K562 (cell line): ENCODE measurements around the gene TLR5. TPM values are rescaled to one million over a fixed set of nuclear protein-coding genes. Genes with fewer than 3 reads are reported as not detected.
A peak's percentile ranks its signal among the peaks of the same experiment; 100 is the strongest.

Experiments
- EHMT2 ChIP-seq: fragments of 450-650 bp; IDR thresholded peaks from 2 replicates; pipeline ENCODE4 v1.6.1; 2018; ENCODE audit warnings: antibody characterized with exemption
- HNRNPUL1 ChIP-seq: fragments of 200-400 bp; formaldehyde crosslinking; IDR thresholded peaks from 2 replicates; pipeline ENCODE4 v1.6.1; 2017; ENCODE audit warnings: low read length
- JUN ChIP-seq, 2 experiments: sonication (generic) in 1 of 2; formaldehyde crosslinking in 1 of 2; IDR thresholded peaks; 2 replicates each; pipeline versions ENCODE4 v1.6.1 to v1.8.0; 2012 to 2022; ENCODE audit warnings: borderline replicate concordance in 2 of 2, mild to moderate bottlenecking in 2 of 2, improper control_type of control experiment in 1 of 2, low read depth in 1 of 2, low read length in 1 of 2, missing genetic modification reagents in 1 of 2
- KHSRP ChIP-seq: fragments of 450-650 bp; IDR thresholded peaks from 2 replicates; pipeline ENCODE4 v1.6.1; 2017
- KLF10 ChIP-seq: fragments of 250-450 bp; sonication (Bioruptor Pico); IDR thresholded peaks from 2 replicates; pipeline ENCODE4 v1.6.1; 2021; ENCODE audit warnings: matching md5 sums
- MAFK ChIP-seq: IDR thresholded peaks from 2 replicates; pipeline ENCODE4 v1.6.1; 2011; ENCODE audit warnings: low read length, improper control_type of control experiment
- MBD2 ChIP-seq: sonication (generic); IDR thresholded peaks from 2 replicates; pipeline ENCODE4 v1.6.1; 2016; ENCODE audit warnings: low read depth, borderline replicate concordance
- NELFE ChIP-seq: IDR thresholded peaks from 2 replicates; pipeline ENCODE4 v1.6.1; 2011; ENCODE audit warnings: mild to moderate bottlenecking; ENCODE audit not compliant: insufficient read depth, insufficient read length
- NR2C2 ChIP-seq, 2 experiments: fragments of 200-800 bp in 1 of 2; sonication (Bioruptor generic) in 1 of 2; sonication (generic) in 1 of 2; formaldehyde crosslinking in 1 of 2; IDR thresholded peaks; 2 replicates each; pipeline versions ENCODE4 v1.6.1 to v1.8.0; 2016 to 2022; ENCODE audit warnings: mild to moderate bottlenecking in 1 of 2, missing compliant biosample characterization in 1 of 2, missing genetic modification characterization in 1 of 2, missing genetic modification reagents in 1 of 2
- PYGO2 ChIP-seq: fragments of 450-650 bp; IDR thresholded peaks from 2 replicates; pipeline ENCODE4 v1.6.1; 2016; ENCODE audit warnings: mild to moderate bottlenecking, missing genetic modification characterization, moderate library complexity, missing compliant biosample characterization
- SFPQ ChIP-seq: fragments of 200-400 bp; formaldehyde crosslinking; IDR thresholded peaks from 2 replicates; pipeline ENCODE4 v1.6.1; 2017; ENCODE audit warnings: mild to moderate bottlenecking, low read depth, low read length, moderate library complexity
- SIRT6 ChIP-seq: IDR thresholded peaks from one replicate; pipeline ENCODE4 v1.6.1; 2012; ENCODE audit warnings: low read depth, mild to moderate bottlenecking, control low read depth, inconsistent platforms, low read length, moderate library complexity
- TRIM25 ChIP-seq: fragments of 450-650 bp; IDR thresholded peaks from 2 replicates; pipeline ENCODE4 v1.7.0; 2016; ENCODE audit warnings: borderline replicate concordance
- ZNF184 ChIP-seq: sonication (generic); formaldehyde crosslinking; IDR thresholded peaks from 2 replicates; pipeline ENCODE4 v1.5.0; 2020; ENCODE audit warnings: missing genetic modification reagents
- ZNF311 ChIP-seq: fragments of 250-450 bp; sonication (Bioruptor Pico); IDR thresholded peaks from 2 replicates; pipeline ENCODE4 v1.4.0; 2020; ENCODE audit warnings: mild to moderate bottlenecking, moderate library complexity
- polyA plus RNA-seq, 8 experiments: library from polyadenylated mRNA; depleted of rRNA in 4 of 8; stranded (reverse) in 5 of 8; unstranded in 3 of 8; fragments of >200 nt; fragmentation: Nextera tagmentation in 2 of 8; fragmentation: Illumina TruSeq in 1 of 8; extraction: Ambion mirVana in 2 of 8; extraction: Trizol in 1 of 8; gene quantifications; 2 replicates each; pipeline versions ENCODE4 v1.2.1 to v1.2.3, GENCODE V29; 2011 to 2014; ENCODE audit warnings: inconsistent platforms in 1 of 8, missing spikeins in 1 of 8
- total RNA-seq, 7 experiments: library from RNA; depleted of rRNA in 6 of 7; stranded (reverse); fragments of >200 nt in 6 of 7; fragmentation: Illumina TruSeq in 2 of 7; extraction: Trizol in 2 of 7; gene quantifications; 2 replicates each; pipeline versions ENCODE4 v1.2.1 to v1.2.3, GENCODE V29; 2011 to 2021; ENCODE audit warnings: low replicate concordance in 1 of 7
- TF ChIP-seq, protein P1 (sequence below): fragments of 250-450 bp; sonication (Bioruptor Pico); IDR thresholded peaks from 2 replicates; pipeline ENCODE4 v1.9.0; 2021; ENCODE audit warnings: mild to moderate bottlenecking, inconsistent platforms
- TF ChIP-seq, protein P2 (sequence below): fragments of 250-450 bp; sonication (Bioruptor Pico); IDR thresholded peaks from 2 replicates; pipeline ENCODE4 v1.8.0; 2022; ENCODE audit warnings: moderate library complexity, mild to moderate bottlenecking, inconsistent platforms

TLR5 gene
- total and polyA plus RNA-seq, 9 of the 15 experiments (the other 6 are each of a cell fraction or from before 2014, with no cell fraction given): 0.93 to 7.4 (median 1.9) TPM

GRCh38 chr1:223153177-223154119 is 10.4 kb upstream of the TLR5 start (continued):
- peak; percentile 44; the same call in 1 of the 2 replicates for TF ChIP-seq EHMT2
- TF ChIP-seq SIRT6: no peak
- no peak for TF ChIP-seq KHSRP
- no peak for TF ChIP-seq NR2C2 (CRISPR knock-in tag; IDR thresholded peaks at IDR 0.05)
- peak; percentile 77; the same call in 1 of the 2 replicates for TF ChIP-seq NR2C2 (tag; IDR thresholded peaks at IDR 0.05)
- TF ChIP-seq HNRNPUL1: no peak
- no peak for TF ChIP-seq MBD2
- TF ChIP-seq ZNF311 (CRISPR knock-in tag): peak; percentile 67; the same call in 1 of the 2 replicates
- no peak for TF ChIP-seq PYGO2 (tag)
- TF ChIP-seq, protein P1, sequence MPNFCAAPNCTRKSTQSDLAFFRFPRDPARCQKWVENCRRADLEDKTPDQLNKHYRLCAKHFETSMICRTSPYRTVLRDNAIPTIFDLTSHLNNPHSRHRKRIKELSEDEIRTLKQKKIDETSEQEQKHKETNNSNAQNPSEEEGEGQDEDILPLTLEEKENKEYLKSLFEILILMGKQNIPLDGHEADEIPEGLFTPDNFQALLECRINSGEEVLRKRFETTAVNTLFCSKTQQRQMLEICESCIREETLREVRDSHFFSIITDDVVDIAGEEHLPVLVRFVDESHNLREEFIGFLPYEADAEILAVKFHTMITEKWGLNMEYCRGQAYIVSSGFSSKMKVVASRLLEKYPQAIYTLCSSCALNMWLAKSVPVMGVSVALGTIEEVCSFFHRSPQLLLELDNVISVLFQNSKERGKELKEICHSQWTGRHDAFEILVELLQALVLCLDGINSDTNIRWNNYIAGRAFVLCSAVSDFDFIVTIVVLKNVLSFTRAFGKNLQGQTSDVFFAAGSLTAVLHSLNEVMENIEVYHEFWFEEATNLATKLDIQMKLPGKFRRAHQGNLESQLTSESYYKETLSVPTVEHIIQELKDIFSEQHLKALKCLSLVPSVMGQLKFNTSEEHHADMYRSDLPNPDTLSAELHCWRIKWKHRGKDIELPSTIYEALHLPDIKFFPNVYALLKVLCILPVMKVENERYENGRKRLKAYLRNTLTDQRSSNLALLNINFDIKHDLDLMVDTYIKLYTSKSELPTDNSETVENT: no peak
- TF ChIP-seq SFPQ: no peak
- TF ChIP-seq JUN (IDR thresholded peaks at IDR 0.05; ENCODE audit: borderline replicate concordance, low read depth, low read length): peak; percentile 80
- no peak for TF ChIP-seq JUN (CRISPR knock-in tag; IDR thresholded peaks at IDR 0.05; ENCODE audit: borderline replicate concordance)
- TF ChIP-seq KLF10: no peak
- TF ChIP-seq NELFE: no peak
- TF ChIP-seq MAFK: peak; percentile 43; the same call in 1 of the 2 replicates
- TF ChIP-seq TRIM25: no peak
- TF ChIP-seq ZNF184 (CRISPR knock-in tag): no peak
- TF ChIP-seq, protein P2, sequence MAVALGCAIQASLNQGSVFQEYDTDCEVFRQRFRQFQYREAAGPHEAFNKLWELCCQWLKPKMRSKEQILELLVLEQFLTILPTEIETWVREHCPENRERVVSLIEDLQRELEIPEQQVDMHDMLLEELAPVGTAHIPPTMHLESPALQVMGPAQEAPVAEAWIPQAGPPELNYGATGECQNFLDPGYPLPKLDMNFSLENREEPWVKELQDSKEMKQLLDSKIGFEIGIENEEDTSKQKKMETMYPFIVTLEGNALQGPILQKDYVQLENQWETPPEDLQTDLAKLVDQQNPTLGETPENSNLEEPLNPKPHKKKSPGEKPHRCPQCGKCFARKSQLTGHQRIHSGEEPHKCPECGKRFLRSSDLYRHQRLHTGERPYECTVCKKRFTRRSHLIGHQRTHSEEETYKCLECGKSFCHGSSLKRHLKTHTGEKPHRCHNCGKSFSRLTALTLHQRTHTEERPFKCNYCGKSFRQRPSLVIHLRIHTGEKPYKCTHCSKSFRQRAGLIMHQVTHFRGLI: no peak
